Gastroesophageal sphincter (tissue), 3 donors: ENCODE data around the gene ADCY2.

Experiments
- CTCF ChIP-seq, 4 experiments: fragments of 200-600 bp in 2 of 4; fragments of 450-650 bp in 2 of 4; sonication (generic) in 1 of 4; IDR thresholded peaks; one replicate each; pipeline ENCODE4 v1.5.1; 2017 to 2019; ENCODE audit warnings: antibody characterized with exemption in 4 of 4, mild to moderate bottlenecking in 2 of 4, moderate library complexity in 2 of 4
- POLR2A ChIP-seq, 2 donors: fragments of 450-650 bp; IDR thresholded peaks; one replicate each; pipeline ENCODE4 v1.6.1; 2017; ENCODE audit warnings: antibody characterized with exemption in 2 of 2, mild to moderate bottlenecking in 2 of 2, moderate library complexity in 1 of 2
- POLR2AphosphoS5 ChIP-seq: sonication (generic); formaldehyde crosslinking; IDR thresholded peaks from one replicate; pipeline ENCODE4 v1.6.1; 2017; ENCODE audit warnings: antibody characterized with exemption

DNA sequence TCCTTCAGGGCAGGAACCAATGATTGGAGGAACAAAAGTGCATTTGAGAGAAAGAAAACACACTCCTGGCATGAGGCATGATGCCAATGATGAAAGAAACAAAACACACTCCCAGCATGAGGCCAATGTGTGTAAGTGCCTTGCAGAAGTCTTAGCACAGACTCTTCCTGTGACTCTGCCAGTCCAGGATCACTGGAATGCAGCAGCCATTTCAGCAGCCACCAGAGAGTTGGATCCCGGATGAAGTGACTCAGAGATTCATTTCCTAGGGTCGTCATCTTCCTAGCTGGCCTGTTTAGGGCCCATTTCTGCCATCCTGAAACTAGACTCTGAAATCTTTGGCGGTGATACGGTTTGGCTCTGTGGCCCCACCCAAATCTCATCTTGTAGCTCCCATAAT is 242.5 kb downstream of the ADCY2 start:
- no peak for TF ChIP-seq CTCF (IDR thresholded peaks at IDR 0.05)
- no peak for TF ChIP-seq POLR2A (IDR thresholded peaks at IDR 0.05)
- TF ChIP-seq POLR2AphosphoS5: no peak
